Measurements from ENCODE around the gene SIAH1.
"Not testable (repeated sequence)": the region's sequence is repeated elsewhere in the genome, so short reads cannot be mapped to it uniquely, and the experiment has no call there.

GRCh38 chr16:48416617-48417016, 31.4 kb upstream of the SIAH1 start:
- not testable (repeated sequence) for TF ChIP-seq CTCF (IDR thresholded peaks at IDR 0.05; ENCODE audit: insufficient read depth, low read length, poor library complexity, severe bottlenecking); EZH2phosphoT487 (conservative IDR thresholded peaks at IDR 0.05; ENCODE audit: low read length)
